ENCODE measurements around the gene CC2D1A. TPM values are rescaled to one million over a fixed set of nuclear protein-coding genes. Genes with fewer than 3 reads are reported as not detected.
"Not testable (repeated sequence)": the region's sequence is repeated elsewhere in the genome, so short reads cannot be mapped to it uniquely, and the experiment has no call there.

CC2D1A gene
- total and polyA plus RNA-seq, 8 donors, result 24.8 to 381 (median 38.5) TPM

DNA sequence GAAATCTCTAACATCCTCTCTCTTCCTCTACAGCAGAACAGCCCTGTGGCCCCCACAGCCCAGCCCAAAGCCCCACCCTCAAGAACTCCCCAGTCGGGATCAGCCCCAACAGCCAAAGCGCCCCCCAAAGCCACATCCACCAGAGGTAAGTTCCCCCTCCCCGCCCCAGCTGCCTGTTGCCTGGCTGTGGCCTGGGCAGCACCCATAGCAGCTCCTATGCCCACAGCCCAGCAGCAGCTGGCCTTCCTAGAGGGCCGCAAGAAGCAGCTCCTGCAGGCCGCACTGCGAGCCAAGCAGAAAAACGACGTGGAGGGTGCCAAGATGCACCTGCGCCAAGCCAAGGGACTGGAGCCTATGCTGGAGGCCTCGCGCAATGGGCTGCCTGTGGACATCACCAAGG is 14.5 kb downstream of the CC2D1A start:
- no peak for DNase-seq
- Histone ChIP-seq H3K27me3 (no peaks in the 10 kb centered on the region), H3K36me3 (peaks cover 77 to 100% (median 99%) of the 10 kb centered on the region in 4 donors), H3K4me1 (no peaks in the 10 kb centered on the region), H3K27ac (no peak overlapping the region), H3K4me3 (no peak overlapping the region), H3K9me3 (peaks cover 0 to 7% (median 5%) of the 10 kb centered on the region in 4 donors)
- 95 to 99% (median 98%) methylated on average over 9 to 11 of the region's 11 CpGs for WGBS, 5 donors
- intact Hi-C loops (cut with DNase I; ENCODE audit: low total_unique reads), result no loop called here
- TF ChIP-seq POLR2A (IDR thresholded peaks at IDR 0.05) (no peak), POLR2AphosphoS5 (IDR thresholded peaks at IDR 0.05) (no peak)

DNA sequence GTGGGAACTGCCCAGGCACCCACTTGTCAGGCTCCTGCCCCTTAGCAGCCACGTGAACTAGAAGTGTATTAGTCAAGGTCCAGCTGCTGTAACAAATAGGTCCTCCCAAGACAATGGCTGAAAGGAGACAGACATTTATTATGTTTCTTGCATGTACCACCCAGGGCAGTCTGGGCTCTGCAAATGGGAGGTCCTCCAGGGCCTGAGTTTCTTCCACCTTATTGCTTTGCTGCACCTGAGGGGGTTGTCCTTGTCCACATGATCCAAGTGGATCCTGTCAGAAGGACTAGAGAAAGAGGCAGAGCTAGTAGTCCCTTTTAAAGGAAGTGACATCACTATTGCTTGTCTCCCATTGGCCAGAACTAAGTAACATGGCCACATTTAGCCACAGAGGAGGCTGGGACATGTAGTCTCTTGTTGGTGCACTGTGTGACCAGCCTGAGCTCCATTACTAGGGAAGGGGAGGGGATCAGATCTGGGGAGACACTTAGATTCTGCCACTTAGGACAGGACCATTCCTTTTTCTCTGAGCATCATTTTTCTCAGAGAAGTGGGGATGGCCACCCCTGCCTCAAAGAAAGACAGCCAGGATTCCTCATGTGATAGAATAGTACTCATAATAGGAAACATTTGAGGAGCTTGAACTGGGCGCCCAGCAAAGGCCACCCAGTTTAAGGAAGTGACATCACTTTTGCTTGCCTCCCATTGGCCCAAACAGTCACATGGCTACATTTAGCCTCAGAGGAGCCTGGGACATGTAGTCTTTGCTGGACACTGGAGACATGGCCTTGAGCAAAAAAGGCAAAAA is 15.1 kb downstream of the CC2D1A start:
- Histone ChIP-seq H3K27ac (no peak overlapping the region), H3K27me3 (no peaks in the 10 kb centered on the region), H3K4me3 (no peak overlapping the region), H3K36me3 (peaks cover 74 to 97% (median 96%) of the 10 kb centered on the region in 4 donors), H3K9me3 (peaks cover 0 to 7% (median 5%) of the 10 kb centered on the region in 4 donors), H3K4me1 (no peaks in the 10 kb centered on the region)
- TF ChIP-seq, protein P1, sequence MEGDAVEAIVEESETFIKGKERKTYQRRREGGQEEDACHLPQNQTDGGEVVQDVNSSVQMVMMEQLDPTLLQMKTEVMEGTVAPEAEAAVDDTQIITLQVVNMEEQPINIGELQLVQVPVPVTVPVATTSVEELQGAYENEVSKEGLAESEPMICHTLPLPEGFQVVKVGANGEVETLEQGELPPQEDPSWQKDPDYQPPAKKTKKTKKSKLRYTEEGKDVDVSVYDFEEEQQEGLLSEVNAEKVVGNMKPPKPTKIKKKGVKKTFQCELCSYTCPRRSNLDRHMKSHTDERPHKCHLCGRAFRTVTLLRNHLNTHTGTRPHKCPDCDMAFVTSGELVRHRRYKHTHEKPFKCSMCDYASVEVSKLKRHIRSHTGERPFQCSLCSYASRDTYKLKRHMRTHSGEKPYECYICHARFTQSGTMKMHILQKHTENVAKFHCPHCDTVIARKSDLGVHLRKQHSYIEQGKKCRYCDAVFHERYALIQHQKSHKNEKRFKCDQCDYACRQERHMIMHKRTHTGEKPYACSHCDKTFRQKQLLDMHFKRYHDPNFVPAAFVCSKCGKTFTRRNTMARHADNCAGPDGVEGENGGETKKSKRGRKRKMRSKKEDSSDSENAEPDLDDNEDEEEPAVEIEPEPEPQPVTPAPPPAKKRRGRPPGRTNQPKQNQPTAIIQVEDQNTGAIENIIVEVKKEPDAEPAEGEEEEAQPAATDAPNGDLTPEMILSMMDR (IDR thresholded peaks at IDR 0.05), result no peak
- TF ChIP-seq POLR2AphosphoS5 (IDR thresholded peaks at IDR 0.05), result no peak
- DNase-seq, result peak in 1 of 2 donors; percentile 61
- 76 to 93% (median 90%) methylated on average over 2 of the region's 2 CpGs for WGBS, 5 donors
- intact Hi-C loops (cut with DNase I; ENCODE audit: low total_unique reads), result no loop called here

DNA sequence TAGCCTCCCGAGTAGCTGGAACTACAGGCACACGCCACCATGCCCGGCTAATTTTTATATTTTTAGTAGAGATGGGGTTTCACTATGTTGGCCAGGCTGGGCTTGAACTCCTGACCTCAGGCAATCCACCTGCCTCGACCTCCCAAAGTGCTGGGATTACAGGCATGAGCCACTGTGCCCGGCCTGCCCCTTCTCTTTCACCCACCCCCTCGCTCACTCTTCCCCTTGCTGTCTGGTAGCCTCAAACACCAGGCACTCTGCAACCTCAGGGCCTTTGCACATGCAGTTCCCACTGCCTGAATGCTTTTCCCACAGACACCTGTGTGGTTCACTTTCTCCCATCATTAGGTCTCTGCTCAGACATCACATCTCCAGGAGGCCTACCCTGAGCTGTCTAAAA is 16.1 kb downstream of the CC2D1A start:
- WGBS, 5 donors, result 93 to 99% (median 98%) methylated on average over 6 of the region's 6 CpGs
- H3K27me3 ChIP-seq; H3K9me3 ChIP-seq; intact Hi-C loops (cut with DNase I; ENCODE audit: low total_unique reads); H3K4me3 ChIP-seq; H3K27ac ChIP-seq; H3K4me1 ChIP-seq; DNase-seq: not testable (repeated sequence)
- peaks cover 83 to 97% (median 96%) of the 10 kb centered on the region in 4 donors for H3K36me3 ChIP-seq

DNA sequence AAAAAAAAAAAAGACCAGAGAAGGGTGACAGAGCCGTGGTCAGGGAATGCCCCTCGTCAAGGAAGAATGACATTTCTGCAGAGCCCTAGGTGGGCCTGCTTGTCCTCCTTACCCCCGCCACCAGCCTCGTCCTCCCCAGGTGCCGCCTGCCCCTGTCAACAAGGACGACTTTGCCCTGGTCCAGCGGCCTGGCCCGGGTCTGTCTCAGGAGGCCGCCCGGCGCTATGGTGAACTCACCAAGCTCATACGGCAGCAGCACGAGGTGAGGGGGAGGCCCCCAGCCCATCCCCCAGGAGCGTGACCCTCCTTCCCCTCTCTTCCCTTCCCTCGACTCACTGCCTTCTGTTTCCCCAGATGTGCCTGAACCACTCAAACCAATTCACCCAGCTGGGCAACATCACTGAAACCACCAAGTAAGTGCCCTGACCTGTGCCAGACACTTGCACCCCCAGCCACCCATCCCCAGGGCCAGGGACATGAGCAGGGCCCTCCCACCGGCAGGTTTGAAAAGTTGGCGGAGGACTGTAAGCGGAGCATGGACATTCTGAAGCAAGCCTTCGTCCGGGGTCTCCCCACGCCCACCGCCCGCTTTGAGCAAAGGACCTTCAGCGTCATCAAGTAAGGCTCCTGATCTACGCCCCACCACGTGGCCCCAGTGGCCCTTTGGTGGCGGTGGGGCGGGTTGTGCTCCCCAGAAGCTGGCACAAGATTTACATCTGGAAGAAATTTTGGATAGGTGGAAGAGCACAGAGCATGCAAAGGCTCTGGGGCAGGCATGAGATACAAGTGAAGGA is 17.4 kb downstream of the CC2D1A start:
- Histone ChIP-seq H3K9me3 (peaks cover 0 to 7% (median 5%) of the 10 kb centered on the region in 4 donors), H3K4me1 (no peaks in the 10 kb centered on the region), H3K4me3 (no peak overlapping the region), H3K27ac (no peak overlapping the region), H3K27me3 (no peaks in the 10 kb centered on the region), H3K36me3 (peaks cover 85 to 98% (median 97%) of the 10 kb centered on the region in 4 donors)
- no peak for DNase-seq
- WGBS, 5 donors, result 94 to 96% (median 95%) methylated on average over 24 to 28 of the region's 28 CpGs
- intact Hi-C loops (cut with DNase I; ENCODE audit: low total_unique reads), result no loop called here
- no peak for TF ChIP-seq POLR2AphosphoS5 (IDR thresholded peaks at IDR 0.05)
- no peak for TF ChIP-seq EP300 (IDR thresholded peaks at IDR 0.05)
- TF ChIP-seq, protein P1 (IDR thresholded peaks at IDR 0.05), result no peak
- TF ChIP-seq POLR2A (IDR thresholded peaks at IDR 0.05), result no peak

DNA sequence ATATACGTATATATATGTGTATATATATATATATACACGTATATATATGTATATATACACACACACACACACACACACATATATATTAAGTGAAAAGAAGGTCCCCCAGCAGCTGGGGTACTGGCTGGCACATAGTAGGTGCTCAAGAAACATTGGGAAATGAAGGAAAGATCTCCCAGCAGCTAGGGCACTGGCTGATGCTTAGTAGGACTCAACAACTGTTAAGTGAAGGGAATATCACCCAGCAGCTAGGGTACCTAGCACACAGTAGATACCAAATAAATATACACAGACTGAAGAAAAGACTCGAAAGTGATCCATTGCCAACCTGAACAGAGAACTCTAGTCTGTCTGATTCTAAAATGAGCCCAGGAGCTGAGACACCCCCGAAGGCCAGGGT is 20.0 kb downstream of the CC2D1A start:
- Histone ChIP-seq H3K27ac (no peak overlapping the region), H3K27me3 (no peaks in the 10 kb centered on the region), H3K36me3 (peaks cover 66 to 92% (median 90%) of the 10 kb centered on the region in 4 donors), H3K4me1 (no peaks in the 10 kb centered on the region), H3K4me3 (no peak overlapping the region), H3K9me3 (peaks cover 0 to 1% (median 0%) of the 10 kb centered on the region in 4 donors)
- intact Hi-C loops (cut with DNase I; ENCODE audit: low total_unique reads), result no loop called here
- TF ChIP-seq POLR2AphosphoS5 (IDR thresholded peaks at IDR 0.05) (no peak), POLR2A (IDR thresholded peaks at IDR 0.05) (no peak), EP300 (IDR thresholded peaks at IDR 0.05) (no peak)
- TF ChIP-seq, protein P1 (IDR thresholded peaks at IDR 0.05), result no peak
- no peak for DNase-seq
- 79 to 90% (median 83%) methylated on average over 4 of the region's 4 CpGs for WGBS, 5 donors

Data from stomach (tissue), 9 donors.